Ascending aorta (tissue), 2 donors: ENCODE measurements around the gene TNFSF12. TPM values are rescaled to one million over a fixed set of nuclear protein-coding genes. Genes with fewer than 3 reads are reported as not detected.

Experiments
- DNase-seq, 2 donors: peaks; one replicate each; pipeline ENCODE4 v3.0.0-alpha.2; 2019; ENCODE audit warnings: low spot score in 2 of 2
- H3K27ac ChIP-seq, 2 donors: fragments of 200-600 bp; sonication (generic); one replicate each; pipeline ENCODE4 v1.5.1; 2016 to 2017; ENCODE audit warnings: mild to moderate bottlenecking in 1 of 2
- H3K27me3 ChIP-seq: fragments of 200-600 bp; sonication (generic); one replicate; pipeline ENCODE4 v1.5.1; 2017
- H3K36me3 ChIP-seq, 2 donors: fragments of 200-600 bp; sonication (generic); one replicate each; pipeline ENCODE4 v1.5.1; 2016
- H3K4me1 ChIP-seq, 2 donors: fragments of 200-600 bp; sonication (generic); one replicate each; pipeline ENCODE4 v1.5.1; 2016 to 2017; ENCODE audit warnings: mild to moderate bottlenecking in 1 of 2
- H3K4me3 ChIP-seq, 2 donors: fragments of 200-600 bp; sonication (generic); one replicate each; pipeline ENCODE4 v1.5.1; 2016 to 2017; ENCODE audit warnings: mild to moderate bottlenecking in 1 of 2
- H3K9me3 ChIP-seq, 2 donors: fragments of 200-600 bp; sonication (generic); one replicate each; pipeline ENCODE4 v1.5.1; 2016
- intact Hi-C: fragments of 100-400 bp; cut with DNase I; formaldehyde crosslinking; loops from one replicate; pipeline ENCODE4 v1.15.1; 2023
- total RNA-seq: library from RNA; depleted of rRNA; stranded (reverse); fragments of >200 nt; gene quantifications from one replicate; pipeline ENCODE4 v1.1.0, GENCODE V29; 2016
- TF ChIP-seq, protein P1 (sequence below), 3 experiments: fragments of 200-600 bp in 2 of 3; fragments of 450-650 bp in 1 of 3; sonication (generic) in 2 of 3; IDR thresholded peaks; one replicate each; pipeline ENCODE4 v1.5.1; 2016 to 2019; ENCODE audit warnings: antibody characterized with exemption in 3 of 3, mild to moderate bottlenecking in 1 of 3, moderate library complexity in 1 of 3

The TNFSF12 gene
- total RNA-seq, 1 donor from 2014 or later, result 88.6 TPM

DNA sequence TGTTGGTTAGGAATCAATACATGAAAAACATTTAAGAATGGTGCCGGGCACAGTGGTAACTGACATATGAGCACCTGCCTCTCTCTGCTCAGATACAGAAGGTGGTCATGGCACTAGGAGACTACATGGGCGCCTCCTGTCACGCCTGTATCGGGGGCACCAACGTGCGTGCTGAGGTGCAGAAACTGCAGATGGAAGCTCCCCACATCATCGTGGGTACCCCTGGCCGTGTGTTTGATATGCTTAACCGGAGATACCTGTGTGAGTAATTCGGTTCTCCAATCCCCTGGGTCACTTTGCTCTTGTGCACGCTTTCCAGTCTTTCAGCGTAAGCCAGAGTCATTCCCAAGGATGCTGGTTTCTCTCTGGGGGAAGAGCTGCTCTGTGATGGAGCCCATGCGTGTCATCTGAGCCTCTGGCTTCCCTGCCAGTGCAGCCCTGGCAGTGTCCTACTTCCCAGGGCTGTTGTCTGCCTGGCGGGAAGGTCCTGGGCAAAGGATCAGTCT lies 27.6 kb downstream of the TNFSF12 start:
- intact Hi-C loops, result no loop called here
- Histone ChIP-seq H3K27ac (no peak overlapping the region), H3K4me1 (peaks cover 5 to 31% of the 10 kb centered on the region in 2 donors), H3K36me3 (peaks cover 50 to 53% of the 10 kb centered on the region in 2 donors), H3K4me3 (no peak overlapping the region), H3K27me3 (no peaks in the 10 kb centered on the region), H3K9me3 (no peaks in the 10 kb centered on the region)
- DNase-seq, result no peak
- TF ChIP-seq, protein P1, sequence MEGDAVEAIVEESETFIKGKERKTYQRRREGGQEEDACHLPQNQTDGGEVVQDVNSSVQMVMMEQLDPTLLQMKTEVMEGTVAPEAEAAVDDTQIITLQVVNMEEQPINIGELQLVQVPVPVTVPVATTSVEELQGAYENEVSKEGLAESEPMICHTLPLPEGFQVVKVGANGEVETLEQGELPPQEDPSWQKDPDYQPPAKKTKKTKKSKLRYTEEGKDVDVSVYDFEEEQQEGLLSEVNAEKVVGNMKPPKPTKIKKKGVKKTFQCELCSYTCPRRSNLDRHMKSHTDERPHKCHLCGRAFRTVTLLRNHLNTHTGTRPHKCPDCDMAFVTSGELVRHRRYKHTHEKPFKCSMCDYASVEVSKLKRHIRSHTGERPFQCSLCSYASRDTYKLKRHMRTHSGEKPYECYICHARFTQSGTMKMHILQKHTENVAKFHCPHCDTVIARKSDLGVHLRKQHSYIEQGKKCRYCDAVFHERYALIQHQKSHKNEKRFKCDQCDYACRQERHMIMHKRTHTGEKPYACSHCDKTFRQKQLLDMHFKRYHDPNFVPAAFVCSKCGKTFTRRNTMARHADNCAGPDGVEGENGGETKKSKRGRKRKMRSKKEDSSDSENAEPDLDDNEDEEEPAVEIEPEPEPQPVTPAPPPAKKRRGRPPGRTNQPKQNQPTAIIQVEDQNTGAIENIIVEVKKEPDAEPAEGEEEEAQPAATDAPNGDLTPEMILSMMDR (IDR thresholded peaks at IDR 0.05), result no peak

DNA sequence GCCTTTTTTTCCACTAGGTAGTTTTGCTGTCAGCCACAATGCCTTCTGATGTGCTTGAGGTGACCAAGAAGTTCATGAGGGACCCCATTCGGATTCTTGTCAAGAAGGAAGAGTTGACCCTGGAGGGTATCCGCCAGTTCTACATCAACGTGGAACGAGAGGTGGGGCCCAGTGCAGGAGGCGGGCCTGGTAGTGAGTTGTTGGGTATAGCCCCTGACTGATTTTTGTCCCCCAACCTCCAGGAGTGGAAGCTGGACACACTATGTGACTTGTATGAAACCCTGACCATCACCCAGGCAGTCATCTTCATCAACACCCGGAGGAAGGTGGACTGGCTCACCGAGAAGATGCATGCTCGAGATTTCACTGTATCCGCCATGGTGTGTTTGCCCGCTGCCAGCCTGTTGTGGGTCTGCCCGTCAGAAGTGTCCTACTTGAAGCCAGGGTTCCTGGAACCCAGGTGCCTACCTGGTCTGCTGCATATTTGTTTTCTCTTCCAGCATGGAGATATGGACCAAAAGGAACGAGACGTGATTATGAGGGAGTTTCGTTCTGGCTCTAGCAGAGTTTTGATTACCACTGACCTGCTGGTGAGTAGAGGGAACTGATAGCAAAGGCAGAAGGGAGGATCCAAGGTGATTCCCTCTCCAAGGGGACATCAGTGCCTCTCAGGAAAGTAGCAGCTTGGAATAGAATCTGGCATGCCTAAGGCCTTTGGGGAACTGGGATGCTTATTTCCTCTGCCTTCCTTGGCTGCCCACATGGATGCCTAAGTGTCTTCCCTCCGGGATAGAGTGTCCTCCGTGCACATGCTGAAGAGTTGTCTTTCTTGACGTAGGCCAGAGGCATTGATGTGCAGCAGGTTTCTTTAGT lies 28.7 kb downstream of the TNFSF12 start:
- peaks cover 12 to 35% of the 10 kb centered on the region in 2 donors for H3K4me1 ChIP-seq
- H3K4me3 ChIP-seq, result no peak overlapping the region
- no peaks in the 10 kb centered on the region for H3K27me3 ChIP-seq
- intact Hi-C loops, result no loop called here
- H3K27ac ChIP-seq, result peak overlapping the region in 1 of 2 donors; percentile 1
- no peak for DNase-seq
- H3K9me3 ChIP-seq, result no peaks in the 10 kb centered on the region
- TF ChIP-seq, protein P1 (IDR thresholded peaks at IDR 0.05), result no peak
- H3K36me3 ChIP-seq, result peaks cover 50 to 53% of the 10 kb centered on the region in 2 donors

DNA sequence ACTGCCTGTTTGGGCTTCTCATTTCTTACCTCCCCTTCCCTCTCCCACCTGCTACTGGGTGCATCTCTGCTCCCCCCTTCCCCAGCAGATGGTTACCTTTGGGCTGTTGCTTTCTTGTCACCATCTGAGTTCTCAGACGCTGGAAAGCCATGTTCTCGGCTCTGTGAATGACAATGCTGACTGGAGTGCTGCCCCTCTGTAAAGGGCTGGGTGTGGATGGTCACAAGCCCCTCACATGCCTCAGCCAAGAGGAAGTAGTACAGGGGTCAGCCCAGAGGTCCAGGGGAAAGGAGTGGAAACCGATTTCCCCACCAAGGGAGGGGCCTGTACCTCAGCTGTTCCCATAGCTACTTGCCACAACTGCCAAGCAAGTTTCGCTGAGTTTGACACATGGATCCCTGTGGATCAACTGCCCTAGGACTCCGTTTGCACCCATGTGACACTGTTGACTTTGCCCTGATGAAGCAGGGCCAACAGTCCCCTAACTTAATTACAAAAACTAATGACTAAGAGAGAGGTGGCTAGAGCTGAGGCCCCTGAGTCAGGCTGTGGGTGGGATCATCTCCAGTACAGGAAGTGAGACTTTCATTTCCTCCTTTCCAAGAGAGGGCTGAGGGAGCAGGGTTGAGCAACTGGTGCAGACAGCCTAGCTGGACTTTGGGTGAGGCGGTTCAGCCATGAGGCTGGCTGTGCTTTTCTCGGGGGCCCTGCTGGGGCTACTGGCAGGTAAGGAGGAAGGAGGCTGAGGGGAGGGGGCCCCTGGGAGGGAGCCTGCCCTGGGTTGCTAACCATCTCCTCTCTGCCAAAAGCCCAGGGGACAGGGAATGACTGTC lies 30.4 kb downstream of the TNFSF12 start, which contains the start of gene CD68:
TSS of gene CD68 (plus strand) at position 638 of the 833 bp plus-strand sequence. CDS start at position 678, 40 bp downstream.
- Histone ChIP-seq H3K27ac (peak within 1 kb of the TSS; percentile 85 to 87), H3K4me3 (peak within 1 kb of the TSS; percentile 30 to 65), H3K4me1 (peaks cover 20 to 40% of the 10 kb centered on the region in 2 donors), H3K36me3 (peaks cover 47 to 48% of the 10 kb centered on the region in 2 donors), H3K9me3 (no peaks in the 10 kb centered on the region), H3K27me3 (no peaks in the 10 kb centered on the region)
- DNase-seq, result peak; percentile 88 to 92
- intact Hi-C loops, result no loop called here
- TF ChIP-seq, protein P1 (IDR thresholded peaks at IDR 0.05), result no peak

DNA sequence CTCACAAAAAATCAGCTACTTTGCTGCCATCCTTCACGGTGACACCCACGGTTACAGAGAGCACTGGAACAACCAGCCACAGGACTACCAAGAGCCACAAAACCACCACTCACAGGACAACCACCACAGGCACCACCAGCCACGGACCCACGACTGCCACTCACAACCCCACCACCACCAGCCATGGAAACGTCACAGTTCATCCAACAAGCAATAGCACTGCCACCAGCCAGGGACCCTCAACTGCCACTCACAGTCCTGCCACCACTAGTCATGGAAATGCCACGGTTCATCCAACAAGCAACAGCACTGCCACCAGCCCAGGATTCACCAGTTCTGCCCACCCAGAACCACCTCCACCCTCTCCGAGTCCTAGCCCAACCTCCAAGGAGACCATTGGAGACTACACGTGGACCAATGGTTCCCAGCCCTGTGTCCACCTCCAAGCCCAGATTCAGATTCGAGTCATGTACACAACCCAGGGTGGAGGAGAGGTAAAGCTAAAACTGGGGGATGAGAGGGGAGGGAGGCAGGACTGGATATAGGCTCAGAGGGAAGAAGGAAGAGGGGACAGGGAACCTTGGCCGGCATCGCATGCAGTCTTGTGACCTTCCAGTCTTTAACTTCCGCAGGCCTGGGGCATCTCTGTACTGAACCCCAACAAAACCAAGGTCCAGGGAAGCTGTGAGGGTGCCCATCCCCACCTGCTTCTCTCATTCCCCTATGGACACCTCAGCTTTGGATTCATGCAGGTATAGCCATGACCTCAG lies 31.2 kb downstream of the TNFSF12 start:
- DNase-seq, result no peak
- Histone ChIP-seq H3K4me3 (peak overlapping the region; percentile 30 to 65), H3K27me3 (no peaks in the 10 kb centered on the region), H3K36me3 (peaks cover 39 to 40% of the 10 kb centered on the region in 2 donors), H3K27ac (peak overlapping the region; percentile 85 to 87), H3K4me1 (peaks cover 25 to 37% of the 10 kb centered on the region in 2 donors), H3K9me3 (no peaks in the 10 kb centered on the region)
- intact Hi-C loops, result loop anchor here (10.0 kb wide), 1 partner anchor 595 kb away; the partner anchor contains the start of gene TMEM107
- TF ChIP-seq, protein P1 (IDR thresholded peaks at IDR 0.05), result no peak
